GM10248 (cell line): ENCODE data around the gene MRTO4.
A peak's percentile ranks its signal among the peaks of the same experiment; 100 is the strongest.
"Not testable (repeated sequence)": the region's sequence is repeated elsewhere in the genome, so short reads cannot be mapped to it uniquely, and the experiment has no call there.

ENCODE experiments used
- CTCF ChIA-PET: fragments of 300-600 bp; sonication (Branson Sonifier 250); formaldehyde crosslinking; extraction: SDS; loops from one replicate; lab custom pipeline; 2021; ENCODE audit warnings: antibody characterized with exemption; lab: Yijun Ruan, JAX
- POLR2A ChIA-PET: fragments of 350-650 bp; sonication (Branson Sonifier 250); formaldehyde crosslinking; extraction: SDS; loops from one replicate; lab custom pipeline; 2020; ENCODE audit warnings: antibody characterized with exemption; lab: Yijun Ruan, JAX
- DNase-seq: peaks from one replicate; pipeline ENCODE4 v3.0.0; 2012; ENCODE audit errors: extremely low spot score
- TF ChIP-seq, protein P1 (sequence below): IDR thresholded peaks from 2 replicates; pipeline ENCODE4 v1.5.1; 2012; ENCODE audit warnings: mild to moderate bottlenecking, low read depth; ENCODE audit errors: extremely low read depth, missing control alignments, control extremely low read depth

Gene MRTO4

DNA sequence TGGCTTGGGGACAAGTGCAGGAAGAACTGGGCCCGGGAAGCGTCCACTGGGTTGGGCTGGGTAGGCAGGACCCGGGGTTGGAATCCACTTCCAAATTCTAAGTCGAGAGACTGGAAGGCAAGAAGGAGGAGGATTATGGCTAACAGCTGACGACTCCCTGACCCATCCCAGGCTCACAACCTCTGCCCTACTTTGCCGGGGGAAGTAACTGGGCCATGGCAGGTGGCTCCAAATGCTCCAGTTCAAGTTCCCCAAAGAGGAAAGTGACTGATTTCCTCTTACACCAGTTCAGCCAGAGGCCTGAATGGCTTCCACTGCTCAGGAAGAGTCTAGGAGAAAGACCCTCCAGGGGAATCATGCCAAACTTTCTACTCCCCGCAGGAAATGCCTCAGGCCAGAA is 11.7 kb upstream of the MRTO4 start:
- CTCF ChIA-PET: interaction anchor here (0.7 to 6.1 kb wide), 23 partner anchors 8 to 642 kb away, joined by 3 to 42 read pairs (median 4); partner anchors contain the start of genes EMC1 and MRTO4

DNA sequence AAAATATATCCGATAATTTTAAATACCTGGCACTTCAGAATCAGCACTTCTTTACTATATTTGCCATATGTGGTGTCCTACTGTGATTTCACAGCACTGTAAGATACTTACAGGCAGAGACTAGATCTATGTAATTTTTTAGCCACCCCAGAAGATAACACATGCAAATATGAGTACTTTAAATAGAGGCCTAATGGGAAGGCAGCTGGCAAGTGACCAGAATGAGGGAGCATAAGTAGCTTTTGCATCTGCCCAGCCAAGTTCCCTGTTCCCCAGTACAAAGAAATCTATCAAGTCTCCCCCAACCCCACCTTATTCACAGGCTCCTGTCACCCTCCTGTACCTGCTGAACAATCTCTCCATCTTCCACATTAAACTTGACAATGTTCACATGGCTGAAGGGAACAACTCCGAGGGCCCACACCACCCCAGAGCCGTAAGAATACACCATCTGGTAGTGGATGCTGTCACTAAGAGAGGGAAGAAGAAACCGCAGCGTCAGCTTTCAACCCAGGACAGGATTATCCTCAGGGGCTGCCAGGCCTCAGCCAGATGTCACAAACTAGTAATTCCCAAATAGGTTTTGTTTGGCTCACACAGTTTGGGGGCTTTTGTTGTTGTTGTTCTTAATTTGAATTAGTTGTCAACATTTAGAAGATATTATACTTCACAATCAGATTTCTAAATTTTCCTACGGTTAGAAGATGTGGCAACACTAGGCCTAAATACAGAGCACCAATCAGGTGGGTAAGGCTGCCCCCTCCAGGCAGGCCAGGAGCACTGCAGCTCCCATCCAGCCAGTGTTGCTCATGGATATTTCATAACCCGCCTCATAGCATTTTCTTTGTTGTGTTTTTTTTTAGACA is 10.7 kb upstream of the MRTO4 start:
- TF ChIP-seq, protein P1, sequence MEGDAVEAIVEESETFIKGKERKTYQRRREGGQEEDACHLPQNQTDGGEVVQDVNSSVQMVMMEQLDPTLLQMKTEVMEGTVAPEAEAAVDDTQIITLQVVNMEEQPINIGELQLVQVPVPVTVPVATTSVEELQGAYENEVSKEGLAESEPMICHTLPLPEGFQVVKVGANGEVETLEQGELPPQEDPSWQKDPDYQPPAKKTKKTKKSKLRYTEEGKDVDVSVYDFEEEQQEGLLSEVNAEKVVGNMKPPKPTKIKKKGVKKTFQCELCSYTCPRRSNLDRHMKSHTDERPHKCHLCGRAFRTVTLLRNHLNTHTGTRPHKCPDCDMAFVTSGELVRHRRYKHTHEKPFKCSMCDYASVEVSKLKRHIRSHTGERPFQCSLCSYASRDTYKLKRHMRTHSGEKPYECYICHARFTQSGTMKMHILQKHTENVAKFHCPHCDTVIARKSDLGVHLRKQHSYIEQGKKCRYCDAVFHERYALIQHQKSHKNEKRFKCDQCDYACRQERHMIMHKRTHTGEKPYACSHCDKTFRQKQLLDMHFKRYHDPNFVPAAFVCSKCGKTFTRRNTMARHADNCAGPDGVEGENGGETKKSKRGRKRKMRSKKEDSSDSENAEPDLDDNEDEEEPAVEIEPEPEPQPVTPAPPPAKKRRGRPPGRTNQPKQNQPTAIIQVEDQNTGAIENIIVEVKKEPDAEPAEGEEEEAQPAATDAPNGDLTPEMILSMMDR: peak; percentile 97
- ChIA-PET POLR2A (no interaction called here), CTCF (interaction anchor here (0.7 to 6.1 kb wide), 38 partner anchors 8 to 643 kb away, joined by 3 to 42 read pairs (median 4); partner anchors contain the start of genes EMC1 and MRTO4)
- DNase-seq: peak; percentile 81

More for the DNA sequence above, 11.7 kb upstream of the MRTO4 start:
- DNase-seq: no peak
- TF ChIP-seq, protein P1: no peak
- POLR2A ChIA-PET: no interaction called here

DNA sequence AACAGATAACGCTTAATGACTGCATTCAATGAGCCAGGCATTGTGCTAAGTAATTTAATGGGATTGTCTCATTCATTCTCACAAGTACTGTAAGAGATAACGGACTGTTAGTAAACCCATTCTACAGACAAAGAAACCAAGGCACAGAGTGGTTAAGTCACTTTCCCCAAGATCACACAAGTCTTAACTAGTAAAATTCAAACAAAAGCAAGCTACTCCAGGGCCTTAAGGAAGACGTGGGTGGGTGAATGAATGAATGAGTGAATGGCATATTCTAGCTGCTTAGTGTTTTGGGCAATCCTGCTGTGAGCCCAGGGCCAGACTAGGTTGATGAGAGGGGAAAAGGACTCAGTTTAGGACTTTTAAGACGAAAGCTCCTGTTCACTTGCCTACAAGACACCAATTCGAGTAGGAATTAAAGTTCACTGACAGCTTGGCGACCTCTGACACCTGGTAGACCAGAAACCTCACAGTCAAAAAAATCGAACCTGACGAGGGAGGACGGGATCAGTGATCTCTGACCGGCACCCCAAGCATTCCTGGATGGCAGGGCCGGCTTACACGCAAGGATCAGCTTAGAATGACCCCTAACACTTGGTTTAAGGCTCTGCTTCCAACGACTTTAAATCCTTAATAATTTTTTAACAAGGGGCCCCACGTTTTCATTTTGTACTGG is 838 bp upstream of the MRTO4 start:
- POLR2A ChIA-PET: no interaction called here
- no peak for DNase-seq
- TF ChIP-seq, protein P1: no peak
- CTCF ChIA-PET: interaction anchor here (1.0 to 2.4 kb wide), 4 partner anchors 9 to 17 kb away, joined by 3 to 21 read pairs (median 6); no protein-coding TSS in a partner anchor

DNA sequence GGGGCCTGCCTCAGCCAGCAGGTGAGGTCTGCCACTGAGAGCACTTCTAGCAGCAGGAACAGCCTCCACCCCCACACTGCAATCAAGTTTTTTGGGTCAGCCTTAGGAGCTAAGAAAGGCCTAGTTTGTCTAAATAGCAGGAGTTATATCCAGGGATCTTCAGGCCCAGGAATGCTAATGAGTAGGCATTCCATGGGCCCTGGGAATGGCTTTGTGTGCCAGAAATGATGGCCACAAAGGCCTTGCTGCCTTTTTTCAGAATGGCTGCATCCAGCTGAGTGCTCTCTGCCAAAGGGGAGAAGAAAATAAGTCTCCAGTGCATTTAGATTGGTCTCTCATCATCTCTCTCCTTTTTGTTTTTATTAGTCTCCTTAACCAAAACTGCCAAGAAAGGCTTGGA is 2.8 kb downstream of the MRTO4 start:
- ChIA-PET CTCF (interaction anchor here (0.9 to 1.5 kb wide), 2 partner anchors 13 to 398 kb away, joined by 3 to 9 read pairs; no protein-coding TSS in a partner anchor), POLR2A (interaction anchor here (0.8 kb wide), 1 partner anchor 1717 kb away, joined by 6 read pairs; no protein-coding TSS in a partner anchor)
- TF ChIP-seq, protein P1: no peak
- DNase-seq: no peak

DNA sequence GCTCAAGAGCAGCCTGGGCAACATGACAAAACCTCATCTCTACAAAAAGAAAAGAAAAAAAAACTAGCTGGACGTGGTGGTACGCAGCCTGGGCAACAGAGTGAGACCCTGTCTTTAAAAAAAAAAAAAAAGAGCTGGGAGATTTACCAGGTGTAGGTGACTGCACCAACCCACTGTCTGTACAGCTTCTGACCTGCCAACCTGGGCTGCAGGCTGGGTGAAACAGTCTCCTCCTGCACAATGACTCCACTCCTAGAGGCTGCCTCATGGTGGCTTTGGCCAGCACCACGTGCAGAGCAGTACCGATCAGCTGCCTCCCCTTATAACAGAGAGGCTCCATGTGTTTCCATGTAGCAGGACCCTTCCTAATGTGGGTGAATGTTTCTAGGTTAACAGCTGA is 3.7 kb downstream of the MRTO4 start:
- ChIA-PET POLR2A (interaction anchor here (0.6 to 0.8 kb wide), 3 partner anchors 10 to 1718 kb away, joined by 3 to 6 read pairs (median 4); no protein-coding TSS in a partner anchor), CTCF (interaction anchor here (1.4 to 1.5 kb wide), 2 partner anchors 14 to 407 kb away, joined by 3 to 9 read pairs; no protein-coding TSS in a partner anchor)
- TF ChIP-seq, protein P1: no peak
- no peak for DNase-seq

DNA sequence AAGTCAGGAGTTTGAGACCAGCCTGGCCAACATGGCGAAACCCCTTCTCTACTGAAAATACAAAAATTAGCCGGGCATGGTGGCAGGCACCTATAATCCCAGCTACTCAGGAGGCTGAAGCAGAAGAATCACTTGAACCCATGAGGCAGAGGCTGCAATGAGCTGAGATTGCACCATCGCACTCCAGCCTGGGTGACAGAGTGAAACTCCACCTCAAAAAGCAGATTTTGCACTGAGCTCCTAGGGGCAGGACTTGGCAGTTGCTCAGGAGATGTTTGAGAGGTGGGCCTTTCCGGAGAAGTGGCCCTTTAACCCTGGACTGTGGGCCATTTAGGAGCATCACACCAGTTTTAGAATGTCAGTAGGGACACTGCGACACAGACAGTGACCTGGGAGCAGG is 4.7 kb downstream of the MRTO4 start:
- DNase-seq, POLR2A ChIA-PET: not testable (repeated sequence)
- CTCF ChIA-PET: interaction anchor here (0.9 to 1.4 kb wide), 3 partner anchors 9 to 406 kb away, joined by 3 read pairs; no protein-coding TSS in a partner anchor
